ENCODE results near the gene CCDC171.

CCDC171 gene

DNA sequence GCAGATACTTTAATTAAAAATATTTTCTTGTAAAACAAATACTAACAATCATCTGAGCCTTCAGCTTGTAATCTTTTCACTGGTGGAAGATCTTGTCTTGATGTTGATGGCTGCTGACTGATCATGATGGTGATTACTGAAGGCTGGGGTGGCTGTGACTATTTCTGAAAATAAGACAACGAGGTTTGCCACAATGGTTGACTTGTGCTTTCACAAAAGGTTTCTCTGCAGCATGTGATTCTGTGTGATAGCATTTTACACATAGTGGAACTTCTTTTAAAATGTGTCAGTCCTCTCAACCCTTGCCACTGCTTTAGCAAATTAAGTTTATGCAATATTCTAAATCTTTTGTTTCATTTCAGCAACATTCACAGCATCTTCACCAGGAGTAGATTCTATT is 461.0 kb downstream of the CCDC171 start:
- DNase-seq (ENCODE audit: low read depth): no peak
- no peak overlapping the region for H3K4me3 ChIP-seq (ENCODE audit: low read length)
- TF ChIP-seq, protein P1, sequence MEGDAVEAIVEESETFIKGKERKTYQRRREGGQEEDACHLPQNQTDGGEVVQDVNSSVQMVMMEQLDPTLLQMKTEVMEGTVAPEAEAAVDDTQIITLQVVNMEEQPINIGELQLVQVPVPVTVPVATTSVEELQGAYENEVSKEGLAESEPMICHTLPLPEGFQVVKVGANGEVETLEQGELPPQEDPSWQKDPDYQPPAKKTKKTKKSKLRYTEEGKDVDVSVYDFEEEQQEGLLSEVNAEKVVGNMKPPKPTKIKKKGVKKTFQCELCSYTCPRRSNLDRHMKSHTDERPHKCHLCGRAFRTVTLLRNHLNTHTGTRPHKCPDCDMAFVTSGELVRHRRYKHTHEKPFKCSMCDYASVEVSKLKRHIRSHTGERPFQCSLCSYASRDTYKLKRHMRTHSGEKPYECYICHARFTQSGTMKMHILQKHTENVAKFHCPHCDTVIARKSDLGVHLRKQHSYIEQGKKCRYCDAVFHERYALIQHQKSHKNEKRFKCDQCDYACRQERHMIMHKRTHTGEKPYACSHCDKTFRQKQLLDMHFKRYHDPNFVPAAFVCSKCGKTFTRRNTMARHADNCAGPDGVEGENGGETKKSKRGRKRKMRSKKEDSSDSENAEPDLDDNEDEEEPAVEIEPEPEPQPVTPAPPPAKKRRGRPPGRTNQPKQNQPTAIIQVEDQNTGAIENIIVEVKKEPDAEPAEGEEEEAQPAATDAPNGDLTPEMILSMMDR (conservative IDR thresholded peaks at IDR 0.05; ENCODE audit: low read depth, low read length): no peak

DNA sequence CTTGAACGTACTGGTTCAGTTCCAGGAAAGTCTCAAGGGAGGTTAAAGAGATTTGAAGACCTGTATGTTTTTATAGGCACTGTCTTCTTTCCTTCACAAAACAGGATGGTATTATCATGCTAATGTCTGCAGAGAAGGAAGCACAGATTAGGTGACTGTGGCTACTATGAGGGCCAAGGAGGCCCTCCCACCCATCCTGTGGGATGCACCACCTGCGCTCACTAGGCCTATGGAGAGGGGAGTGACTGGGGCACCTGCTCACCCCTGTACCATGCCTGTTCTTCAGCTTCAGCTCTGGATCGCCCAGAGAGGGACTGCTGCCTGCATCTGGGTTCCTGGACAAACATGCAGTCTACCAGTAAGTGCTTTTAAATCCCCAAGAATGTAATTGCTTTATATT is 469.4 kb downstream of the CCDC171 start:
- DNase-seq (ENCODE audit: low read depth): no peak
- TF ChIP-seq, protein P1 (conservative IDR thresholded peaks at IDR 0.05; ENCODE audit: low read depth, low read length): no peak
- no peak overlapping the region for H3K4me3 ChIP-seq (ENCODE audit: low read length)

DNA sequence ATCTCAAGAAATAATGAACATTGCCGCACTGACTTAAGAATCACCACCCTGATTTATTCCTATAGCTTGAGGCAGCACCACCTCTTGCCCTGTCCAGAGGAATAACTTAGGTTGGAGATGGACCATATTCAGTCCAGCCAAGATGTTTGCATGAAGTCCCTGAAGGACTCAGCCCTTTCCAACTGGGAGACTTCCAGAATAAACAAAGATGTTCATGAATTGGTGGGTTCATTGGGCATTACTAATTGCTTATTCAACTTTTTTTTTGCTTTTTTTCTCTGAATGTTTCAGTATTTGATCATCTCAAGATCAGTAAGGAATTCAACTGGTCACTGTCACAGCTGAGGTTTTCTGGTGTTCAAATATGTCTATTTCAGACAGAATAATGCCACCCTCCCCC is 470.6 kb downstream of the CCDC171 start:
- TF ChIP-seq, protein P1 (conservative IDR thresholded peaks at IDR 0.05; ENCODE audit: low read depth, low read length): no peak
- H3K4me3 ChIP-seq (ENCODE audit: low read length): no peak overlapping the region
- no peak for DNase-seq (ENCODE audit: low read depth)
